ENCODE results near the gene RPL5. TPM values are rescaled to one million over a fixed set of nuclear protein-coding genes. Genes with fewer than 3 reads are reported as not detected.

The RPL5 gene
- total RNA-seq, 1 donor = 920 TPM

DNA sequence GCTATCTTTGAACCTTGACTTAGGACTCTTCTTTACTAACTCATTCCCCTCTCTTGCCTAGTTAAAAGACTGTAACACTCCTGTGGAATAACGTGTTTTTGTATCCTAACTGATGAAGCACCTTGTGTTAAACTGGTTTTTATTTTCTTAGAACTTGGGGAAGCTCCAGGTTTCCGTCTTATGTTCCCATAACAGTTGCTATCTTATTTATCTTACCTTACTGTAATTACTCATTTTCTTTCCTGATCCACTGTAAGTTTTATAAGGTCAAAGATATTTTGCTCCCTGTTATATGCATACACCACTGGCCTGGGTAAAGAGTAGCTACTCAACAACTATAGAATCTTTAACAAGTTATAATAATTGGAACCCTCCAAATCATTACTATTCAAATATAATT, 43.1 kb downstream of the RPL5 start:
- DNase-seq (ENCODE audit: low read depth) = no peak
- no peak overlapping the region for H3K4me3 ChIP-seq (ENCODE audit: low read depth, low read length)
- TF ChIP-seq, protein P1, sequence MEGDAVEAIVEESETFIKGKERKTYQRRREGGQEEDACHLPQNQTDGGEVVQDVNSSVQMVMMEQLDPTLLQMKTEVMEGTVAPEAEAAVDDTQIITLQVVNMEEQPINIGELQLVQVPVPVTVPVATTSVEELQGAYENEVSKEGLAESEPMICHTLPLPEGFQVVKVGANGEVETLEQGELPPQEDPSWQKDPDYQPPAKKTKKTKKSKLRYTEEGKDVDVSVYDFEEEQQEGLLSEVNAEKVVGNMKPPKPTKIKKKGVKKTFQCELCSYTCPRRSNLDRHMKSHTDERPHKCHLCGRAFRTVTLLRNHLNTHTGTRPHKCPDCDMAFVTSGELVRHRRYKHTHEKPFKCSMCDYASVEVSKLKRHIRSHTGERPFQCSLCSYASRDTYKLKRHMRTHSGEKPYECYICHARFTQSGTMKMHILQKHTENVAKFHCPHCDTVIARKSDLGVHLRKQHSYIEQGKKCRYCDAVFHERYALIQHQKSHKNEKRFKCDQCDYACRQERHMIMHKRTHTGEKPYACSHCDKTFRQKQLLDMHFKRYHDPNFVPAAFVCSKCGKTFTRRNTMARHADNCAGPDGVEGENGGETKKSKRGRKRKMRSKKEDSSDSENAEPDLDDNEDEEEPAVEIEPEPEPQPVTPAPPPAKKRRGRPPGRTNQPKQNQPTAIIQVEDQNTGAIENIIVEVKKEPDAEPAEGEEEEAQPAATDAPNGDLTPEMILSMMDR (IDR thresholded peaks at IDR 0.05; ENCODE audit: insufficient read depth, low read depth, low read length) = no peak

DNA sequence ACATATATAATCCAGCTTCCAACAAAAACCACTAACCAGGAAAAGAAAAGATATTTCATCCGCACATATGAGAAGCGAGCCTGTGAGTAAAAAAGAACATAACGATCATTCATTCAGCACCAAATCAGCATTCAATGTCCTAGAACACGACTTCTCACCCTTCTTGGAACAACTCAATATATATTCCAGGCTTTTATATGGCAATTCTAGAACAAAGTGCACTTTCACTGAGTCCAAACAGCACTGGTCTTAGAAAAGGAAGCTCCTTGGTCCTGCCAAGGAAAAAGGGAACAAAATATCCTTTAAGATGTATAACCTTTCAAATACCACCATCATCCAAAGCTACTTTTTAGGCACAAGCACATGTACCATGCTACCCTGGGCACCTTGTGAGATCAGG, 44.5 kb downstream of the RPL5 start:
- TF ChIP-seq, protein P1 (IDR thresholded peaks at IDR 0.05; ENCODE audit: insufficient read depth, low read depth, low read length) = no peak
- H3K4me3 ChIP-seq (ENCODE audit: low read depth, low read length) = no peak overlapping the region
- DNase-seq (ENCODE audit: low read depth) = no peak

DNA sequence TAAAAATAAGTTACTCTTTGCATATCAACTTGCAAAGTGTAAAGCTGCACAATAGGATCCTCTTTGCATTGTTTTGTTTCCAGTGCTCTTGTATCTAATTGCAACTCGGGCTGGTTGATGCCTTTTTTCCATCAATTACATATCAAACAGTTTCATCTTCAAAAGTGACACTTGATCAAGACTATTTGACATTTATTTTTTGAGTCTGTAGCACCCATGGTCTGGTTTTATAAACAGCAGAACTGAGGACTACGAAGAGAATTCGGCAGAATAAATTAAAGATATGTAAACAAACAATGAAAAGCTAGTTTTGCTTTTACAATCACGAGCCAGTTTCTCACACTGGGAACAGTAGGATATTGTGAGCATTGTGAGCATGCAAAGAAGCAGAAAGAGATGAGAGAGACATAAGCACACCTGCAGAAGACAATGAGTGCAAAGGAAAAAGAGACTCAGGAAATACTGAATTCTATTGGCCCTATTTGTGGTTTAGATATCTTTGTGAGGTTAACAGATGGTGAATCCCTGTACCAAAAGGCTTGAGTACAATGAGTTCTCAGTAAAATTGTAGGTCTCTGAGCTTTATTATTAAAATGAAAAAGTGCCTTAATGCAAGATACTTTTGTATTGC, 45.4 kb downstream of the RPL5 start:
- DNase-seq (ENCODE audit: low read depth) = peak; percentile 27
- TF ChIP-seq, protein P1 (IDR thresholded peaks at IDR 0.05; ENCODE audit: insufficient read depth, low read depth, low read length) = no peak
- H3K4me3 ChIP-seq (ENCODE audit: low read depth, low read length) = no peak overlapping the region

DNA sequence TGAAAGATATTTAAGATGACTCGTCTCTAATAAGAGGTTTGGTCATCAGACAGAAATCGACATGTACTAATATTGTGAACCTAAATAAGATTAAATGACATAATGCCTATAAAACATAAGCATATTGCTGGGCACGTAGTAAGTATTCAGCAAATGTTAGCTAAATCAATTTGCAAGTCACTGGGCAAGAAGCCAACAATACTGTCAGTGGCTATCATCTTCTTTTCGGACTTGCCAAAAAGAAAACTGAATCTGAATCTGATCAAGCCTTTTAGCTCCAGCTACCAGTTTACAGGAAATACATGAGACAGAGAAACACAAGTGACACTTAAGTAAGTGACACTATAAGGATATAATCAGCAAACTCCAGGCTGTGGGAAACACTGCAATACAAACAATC, 46.0 kb downstream of the RPL5 start:
- H3K4me3 ChIP-seq (ENCODE audit: low read depth, low read length) = no peak overlapping the region
- DNase-seq (ENCODE audit: low read depth) = peak; percentile 24
- TF ChIP-seq, protein P1 (IDR thresholded peaks at IDR 0.05; ENCODE audit: insufficient read depth, low read depth, low read length) = no peak

DNA sequence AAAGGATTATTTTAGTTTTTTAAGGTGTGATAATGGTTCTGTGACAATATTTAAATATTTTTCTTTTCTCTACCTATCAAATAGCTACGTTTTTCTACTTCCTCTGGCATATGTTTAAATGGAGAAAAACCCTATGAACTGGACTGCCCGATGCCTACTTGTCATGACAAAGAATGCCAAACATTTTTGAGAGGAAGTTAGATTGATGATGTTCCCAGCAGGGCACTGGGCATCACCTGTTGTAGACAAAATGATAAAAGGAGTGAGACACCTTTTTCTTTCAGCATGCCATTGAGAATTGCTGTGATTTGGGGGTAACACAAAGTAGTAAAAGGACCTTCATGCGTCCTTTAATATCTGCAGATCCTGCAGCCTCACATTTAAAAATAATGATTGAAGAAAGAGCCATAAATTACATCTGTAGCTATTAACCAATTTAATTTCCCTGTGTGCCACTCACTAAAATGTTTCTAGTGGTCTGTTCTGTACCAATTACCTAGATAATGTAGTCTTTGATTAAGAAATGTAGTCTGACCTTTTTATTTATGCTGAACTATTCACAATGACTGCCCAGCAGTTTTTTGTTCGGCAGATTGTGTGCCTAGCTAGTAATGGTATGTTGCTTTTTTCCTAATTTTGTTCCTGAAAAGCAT, 47.6 kb downstream of the RPL5 start:
- H3K4me3 ChIP-seq (ENCODE audit: low read depth, low read length) = no peak overlapping the region
- no peak for DNase-seq (ENCODE audit: low read depth)
- TF ChIP-seq, protein P1 (IDR thresholded peaks at IDR 0.05; ENCODE audit: insufficient read depth, low read depth, low read length) = no peak

DNA sequence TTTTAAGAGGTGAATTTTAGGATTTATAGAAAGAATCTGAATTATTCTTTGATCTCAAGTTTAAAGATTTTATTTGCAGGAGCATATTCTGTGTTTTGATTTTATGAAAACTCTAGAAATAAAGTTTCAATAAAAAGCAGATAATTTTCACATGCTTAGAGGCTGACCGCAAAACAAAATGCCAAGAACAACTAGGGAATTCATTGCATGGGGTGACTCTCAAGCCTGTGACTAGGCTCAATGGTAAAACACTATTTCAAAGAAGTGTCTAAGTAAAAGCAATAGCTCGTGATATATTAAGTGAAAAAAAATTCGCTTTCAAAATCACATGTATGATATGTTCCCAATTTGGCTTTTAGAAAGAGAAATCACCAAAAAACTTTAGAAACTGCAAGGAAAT, 49.6 kb downstream of the RPL5 start:
- H3K4me3 ChIP-seq (ENCODE audit: low read depth, low read length) = no peak overlapping the region
- DNase-seq (ENCODE audit: low read depth) = no peak
- TF ChIP-seq, protein P1 (IDR thresholded peaks at IDR 0.05; ENCODE audit: insufficient read depth, low read depth, low read length) = no peak

All from fibroblast of villous mesenchyme (primary cell).